Spleen (tissue), 11 donors: ENCODE measurements around the gene RPLP2. TPM values are rescaled to one million over a fixed set of nuclear protein-coding genes. Genes with fewer than 3 reads are reported as not detected.

Experiments
- DNase-seq: peaks from one replicate; pipeline ENCODE4 v3.0.0-alpha.2; 2020
- H3K27ac ChIP-seq, 8 donors: fragments of 200-600 bp; sonication (generic) in 7 of 8; 1 replicate in 4 of 8; 2 replicates in 4 of 8; pipeline versions ENCODE4 v1.5.0 to v1.8.0; 2016 to 2021; ENCODE audit warnings: inconsistent platforms in 4 of 8, mild to moderate bottlenecking in 4 of 8, moderate library complexity in 1 of 8
- H3K27me3 ChIP-seq, 7 donors: fragments of 200-600 bp; sonication (generic) in 6 of 7; replicated peaks in 1 of 7; 1 replicate in 4 of 7; 2 replicates in 3 of 7; pipeline versions ENCODE4 v1.5.0 to v1.8.0; 2016 to 2021; ENCODE audit warnings: inconsistent platforms in 3 of 7, mild to moderate bottlenecking in 1 of 7
- H3K36me3 ChIP-seq, 6 donors: fragments of 200-600 bp; sonication (generic) in 5 of 6; 1 replicate in 4 of 6; 2 replicates in 2 of 6; pipeline versions ENCODE4 v1.5.0 to v1.8.0; 2016 to 2021; ENCODE audit warnings: inconsistent platforms in 2 of 6
- H3K4me1 ChIP-seq, 6 donors: fragments of 200-600 bp; sonication (generic) in 5 of 6; 1 replicate in 3 of 6; 2 replicates in 3 of 6; pipeline versions ENCODE4 v1.5.0 to v1.8.0; 2016 to 2021; ENCODE audit warnings: inconsistent platforms in 3 of 6
- H3K4me3 ChIP-seq, 8 donors: fragments of 200-600 bp; sonication (generic) in 7 of 8; 1 replicate in 4 of 8; 2 replicates in 4 of 8; pipeline versions ENCODE4 v1.5.0 to v1.8.0; 2016 to 2021; ENCODE audit warnings: inconsistent platforms in 4 of 8, mild to moderate bottlenecking in 4 of 8, moderate library complexity in 2 of 8
- H3K9me3 ChIP-seq, 8 donors: fragments of 200-600 bp; sonication (generic) in 7 of 8; 1 replicate in 4 of 8; 2 replicates in 4 of 8; pipeline versions ENCODE4 v1.5.0 to v1.8.0; 2016 to 2021; ENCODE audit warnings: inconsistent platforms in 4 of 8
- CTCF ChIP-seq, 11 experiments: fragments of 200-600 bp in 7 of 11; fragments of 450-650 bp in 4 of 11; sonication (generic) in 4 of 11; IDR thresholded peaks in 8 of 11; conservative IDR thresholded peaks in 3 of 11; 1 replicate in 7 of 11; 2 replicates in 4 of 11; pipeline versions ENCODE4 v1.4.0 to v1.8.0; 2016 to 2021; ENCODE audit warnings: antibody characterized with exemption in 11 of 11, inconsistent platforms in 4 of 11, mild to moderate bottlenecking in 1 of 11
- POLR2A ChIP-seq, 3 donors: fragments of 450-650 bp; IDR thresholded peaks; one replicate each; pipeline ENCODE4 v1.5.1; 2017; ENCODE audit warnings: antibody characterized with exemption in 3 of 3, mild to moderate bottlenecking in 1 of 3
- POLR2AphosphoS5 ChIP-seq, 3 donors: sonication (generic); formaldehyde crosslinking; IDR thresholded peaks; one replicate each; pipeline ENCODE4 v1.5.1; 2017; ENCODE audit warnings: antibody characterized with exemption in 3 of 3
- WGBS, 5 donors: extraction: QIAGEN DNeasy Blood & Tissue Kit in 3 of 5; methylation state at CpG; one replicate each; pipeline versions ENCODE4 v1.1.5 to v1.1.7; 2013 to 2018; 5-methylcytosine and 5-hydroxymethylcytosine counted together
- intact Hi-C: fragments of 100-400 bp; cut with DNase I; formaldehyde crosslinking; loops from one replicate; pipeline ENCODE4 v1.15.0; 2023; ENCODE audit warnings: low total_unique reads
- polyA plus RNA-seq, 3 donors: library from polyadenylated mRNA; stranded (reverse); fragments of 200-250 nt; gene quantifications; one replicate each; pipeline ENCODE4 v1.2.1, GENCODE V29; 2013
- total RNA-seq, 7 donors: library from RNA; depleted of rRNA in 3 of 7; stranded (reverse); fragments of >200 nt in 3 of 7; fragmentation: NEBNext Ultra II Directional in 4 of 7; extraction: Animal tissue kit (Norgen Biotek cat#: 25700) in 4 of 7; gene quantifications; one replicate each; pipeline versions ENCODE4 v1.1.0 to v1.2.1, GENCODE V29; 2016 to 2021
- donor health status: healthy with polysubstance abuse.
- donor health status: DM: no; HTN: no; CAD: no; lungs with moderate emphysema.
- donor health status: DM: no; HTN: no; CAD: no.
- donor health status: Bipolar disorder and iron deficiency.
- donor health status: healthy.
- donor health status: DM: no; HTN: no; CAD: no.
- donor health status: DM: yes; HTN: yes; CAD: no.

The RPLP2 gene
- total and polyA plus RNA-seq, 10 donors: 514 to 3,944 (median 2,380) TPM

GRCh38 chr11:811446-812245 lies 1.9 kb downstream of the RPLP2 start:
- no peak for DNase-seq
- Histone ChIP-seq H3K36me3 (peaks cover 0 to 48% (median 31%) of the 10 kb centered on the region in 6 donors), H3K4me1 (peaks cover 16 to 53% (median 39%) of the 10 kb centered on the region in 6 donors), H3K4me3 (peak overlapping the region in 1 of 8 donors; percentile 99), H3K27ac (no peak overlapping the region), H3K9me3 (no peaks in the 10 kb centered on the region), H3K27me3 (no peaks in the 10 kb centered on the region)
- TF ChIP-seq POLR2AphosphoS5 (IDR thresholded peaks at IDR 0.05) (no peak), POLR2A (IDR thresholded peaks at IDR 0.05) (no peak), CTCF (IDR thresholded peaks at IDR 0.05 in 8 of 11, conservative IDR thresholded peaks at IDR 0.05 in 3 of 11) (no peak)
- WGBS, 5 donors: 66 to 79% (median 74%) methylated on average over 12 to 14 of the region's 14 CpGs
- intact Hi-C loops: no loop called here

GRCh38 chr11:812390-812789 lies 2.6 kb downstream of the RPLP2 start:
- no peak for DNase-seq
- 82 to 97% (median 92%) methylated on average over 2 to 3 of the region's 3 CpGs for WGBS, 5 donors
- H3K4me3 ChIP-seq: no peak overlapping the region
- intact Hi-C loops: no loop called here
- peaks cover 16 to 51% (median 38%) of the 10 kb centered on the region in 6 donors for H3K4me1 ChIP-seq
- no peaks in the 10 kb centered on the region for H3K9me3 ChIP-seq
- no peak overlapping the region for H3K27ac ChIP-seq
- H3K27me3 ChIP-seq: no peaks in the 10 kb centered on the region
- TF ChIP-seq CTCF (IDR thresholded peaks at IDR 0.05 in 8 of 11, conservative IDR thresholded peaks at IDR 0.05 in 3 of 11) (no peak), POLR2A (IDR thresholded peaks at IDR 0.05) (no peak), POLR2AphosphoS5 (IDR thresholded peaks at IDR 0.05) (no peak)
- H3K36me3 ChIP-seq: peaks cover 0 to 48% (median 31%) of the 10 kb centered on the region in 6 donors

GRCh38 chr11:813072-813455 lies 3.3 kb downstream of the RPLP2 start:
- intact Hi-C loops: no loop called here
- WGBS, 5 donors: 85 to 91% (median 89%) methylated on average over 6 of the region's 6 CpGs
- no peak for DNase-seq
- Histone ChIP-seq H3K27ac (no peak overlapping the region), H3K36me3 (peaks cover 0 to 48% (median 31%) of the 10 kb centered on the region in 6 donors), H3K27me3 (no peaks in the 10 kb centered on the region), H3K4me1 (peaks cover 14 to 44% (median 33%) of the 10 kb centered on the region in 6 donors), H3K4me3 (no peak overlapping the region), H3K9me3 (no peaks in the 10 kb centered on the region)
- TF ChIP-seq POLR2AphosphoS5 (IDR thresholded peaks at IDR 0.05) (no peak), POLR2A (IDR thresholded peaks at IDR 0.05) (no peak), CTCF (IDR thresholded peaks at IDR 0.05 in 8 of 11, conservative IDR thresholded peaks at IDR 0.05 in 3 of 11) (no peak)

- WGBS, 5 donors: 62 to 83% (median 80%) methylated on average over 4 to 9 of the region's 9 CpGs
- intact Hi-C loops: no loop called here
- H3K27me3 ChIP-seq: no peaks in the 10 kb centered on the region
Measured at GRCh38 chr11:813456-814096, 3.8 kb downstream of the RPLP2 start.

More at GRCh38 chr11:813456-814096, 3.8 kb downstream of the RPLP2 start:
- no peak for DNase-seq
- Histone ChIP-seq H3K4me3 (no peak overlapping the region), H3K9me3 (no peaks in the 10 kb centered on the region), H3K36me3 (peaks cover 0 to 48% (median 31%) of the 10 kb centered on the region in 6 donors), H3K27ac (no peak overlapping the region), H3K4me1 (peaks cover 9 to 44% (median 31%) of the 10 kb centered on the region in 6 donors)
- no peak for TF ChIP-seq CTCF (IDR thresholded peaks at IDR 0.05 in 8 of 11, conservative IDR thresholded peaks at IDR 0.05 in 3 of 11)
- peak; percentile 16 to 66 (median 45) for TF ChIP-seq POLR2AphosphoS5 (IDR thresholded peaks at IDR 0.05)
